Caco-2 (cell line): ENCODE results near the gene RUNDC3A. TPM values are rescaled to one million over a fixed set of nuclear protein-coding genes. Genes with fewer than 3 reads are reported as not detected.
"Not testable (repeated sequence)": the region's sequence is repeated elsewhere in the genome, so short reads cannot be mapped to it uniquely, and the experiment has no call there.

Experiments
- BruUV-seq: library from RNA; stranded (reverse); fragments of 400-500 nt; replicated peaks from 2 replicates; lab custom pipeline; 2021; lab: Mats Ljungman, UMichigan
- CTCF ChIA-PET: fragments of 300-600 bp; sonication (Branson Sonifier 250); formaldehyde crosslinking; loops from one replicate; lab custom pipeline; 2022; ENCODE audit warnings: antibody characterized with exemption; lab: Charles Lee
- POLR2A ChIA-PET: fragments of 300-600 bp; sonication (Branson Sonifier 250); formaldehyde crosslinking; loops from one replicate; lab custom pipeline; 2022; ENCODE audit warnings: antibody characterized with exemption; lab: Charles Lee
- DNase-seq, 2 experiments: peaks; one replicate each; pipeline versions ENCODE4 v3.0.0 to v3.0.0-alpha.2; 2020 to 2022
- H3K27me3 ChIP-seq: replicated peaks from 2 replicates; pipeline ENCODE4 v1.6.0; 2011; ENCODE audit warnings: low read length; ENCODE audit not compliant: control insufficient read depth, insufficient read depth
- H3K36me3 ChIP-seq: 2 replicates; pipeline ENCODE4 v1.5.1; 2011; ENCODE audit warnings: low read length; ENCODE audit not compliant: control insufficient read depth, insufficient read depth
- H3K4me1 ChIP-seq: fragments of 250-450 bp; sonication (Bioruptor Pico); 2 replicates; pipeline ENCODE4 v1.5.1; 2020; ENCODE audit warnings: mild to moderate bottlenecking
- H3K4me3 ChIP-seq: 2 replicates; pipeline ENCODE4 v1.5.1; 2011; ENCODE audit warnings: low read depth, mild to moderate bottlenecking, control low read depth, low read length
- H3K9me3 ChIP-seq: fragments of 250-450 bp; sonication (Bioruptor Pico); 2 replicates; pipeline ENCODE4 v1.5.1; 2020; ENCODE audit warnings: mild to moderate bottlenecking, moderate library complexity
- H3K27ac Mint-ChIP-seq: one replicate; pipeline ENCODE4 v1.8.0; 2022; ENCODE audit warnings: mixed read lengths; ENCODE audit not compliant: unreplicated experiment
- H3K27me3 Mint-ChIP-seq: one replicate; pipeline ENCODE4 v1.8.0; 2022; ENCODE audit warnings: mixed read lengths; ENCODE audit not compliant: insufficient read depth, unreplicated experiment
- H3K36me3 Mint-ChIP-seq: one replicate; pipeline ENCODE4 v1.8.0; 2022; ENCODE audit warnings: mild to moderate bottlenecking, mixed read lengths; ENCODE audit not compliant: insufficient read depth, unreplicated experiment
- H3K4me1 Mint-ChIP-seq: one replicate; pipeline ENCODE4 v1.8.0; 2022; ENCODE audit warnings: low read depth, mixed read lengths; ENCODE audit not compliant: unreplicated experiment
- H3K4me3 Mint-ChIP-seq: one replicate; pipeline ENCODE4 v1.8.0; 2022; ENCODE audit warnings: mild to moderate bottlenecking, moderate library complexity, mixed read lengths; ENCODE audit not compliant: unreplicated experiment
- H3K9me3 Mint-ChIP-seq: one replicate; pipeline ENCODE4 v1.8.0; 2022; ENCODE audit warnings: mixed read lengths; ENCODE audit not compliant: unreplicated experiment
- intact Hi-C: fragments of 100-400 bp; cut with micrococcal nuclease; formaldehyde crosslinking; loops from one replicate; pipeline ENCODE4 v1.10.0; 2022; ENCODE audit not compliant: unreplicated experiment
- total RNA-seq: library from RNA; stranded (reverse); gene quantifications from 2 replicates; pipeline ENCODE4 v1.2.3, GENCODE V29; 2022
- TF ChIP-seq, protein P1 (sequence below), 2 experiments: fragments of 200-600 bp in 1 of 2; IDR thresholded peaks; 1 replicate in 1 of 2; 2 replicates in 1 of 2; pipeline versions ENCODE4 v1.5.1 to v1.8.0; 2011 to 2022; ENCODE audit warnings: antibody characterized with exemption in 1 of 2, control low read depth in 1 of 2, inconsistent platforms in 1 of 2, low read depth in 1 of 2, low read length in 1 of 2, mild to moderate bottlenecking in 1 of 2, moderate library complexity in 1 of 2; ENCODE audit not compliant: insufficient read depth in 1 of 2, severe bottlenecking in 1 of 2, unreplicated experiment in 1 of 2

Gene RUNDC3A
- total RNA-seq, 1 experiment from 2014 or later, result 0.34 TPM

DNA sequence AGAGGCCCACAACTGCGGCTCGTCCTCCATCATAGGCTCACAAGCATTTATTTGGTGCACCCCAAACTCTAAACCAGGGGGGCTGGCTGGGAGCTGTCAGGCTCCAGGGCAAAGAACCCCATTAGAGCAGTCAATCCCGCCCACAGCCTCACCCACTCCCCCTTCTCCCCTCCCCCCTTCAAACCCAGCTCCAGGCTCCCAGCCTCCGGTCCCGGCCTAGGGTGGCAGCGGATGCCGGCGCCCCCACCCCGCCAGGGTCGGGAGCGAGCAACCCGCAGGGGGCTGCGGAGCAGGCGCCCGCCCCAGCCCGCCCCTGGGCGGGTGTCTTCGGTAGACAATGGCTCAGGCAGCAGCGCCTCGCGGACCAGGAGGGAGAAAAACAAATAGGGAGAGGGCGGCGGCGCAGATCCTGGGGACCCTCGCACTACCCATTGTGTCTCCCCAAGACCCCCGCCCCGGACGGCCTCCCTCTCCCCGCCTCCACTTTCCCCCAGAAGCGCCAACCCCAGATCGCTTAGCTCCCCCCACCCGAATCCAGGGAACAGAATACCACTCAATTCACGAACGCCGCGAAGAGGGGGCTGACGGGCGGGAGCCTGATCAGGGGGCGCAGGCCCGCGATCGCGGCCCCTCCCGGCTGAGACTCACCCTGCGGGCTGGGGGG is 54.7 kb downstream of the RUNDC3A start:
- peak; percentile 37 to 38 for DNase-seq
- Histone ChIP-seq H3K4me1 (peaks cover 10% of the 10 kb centered on the region; the same call in 1 of the 2 replicates), H3K9me3 (no peaks in the 10 kb centered on the region), H3K27me3 (0 out of 2 replicates have a peak, but pooled peaks cover 1% of the 10 kb centered on the region), H3K36me3 (no peaks in the 10 kb centered on the region), H3K4me3 (peak overlapping the region; percentile 69)
- TF ChIP-seq, protein P1, sequence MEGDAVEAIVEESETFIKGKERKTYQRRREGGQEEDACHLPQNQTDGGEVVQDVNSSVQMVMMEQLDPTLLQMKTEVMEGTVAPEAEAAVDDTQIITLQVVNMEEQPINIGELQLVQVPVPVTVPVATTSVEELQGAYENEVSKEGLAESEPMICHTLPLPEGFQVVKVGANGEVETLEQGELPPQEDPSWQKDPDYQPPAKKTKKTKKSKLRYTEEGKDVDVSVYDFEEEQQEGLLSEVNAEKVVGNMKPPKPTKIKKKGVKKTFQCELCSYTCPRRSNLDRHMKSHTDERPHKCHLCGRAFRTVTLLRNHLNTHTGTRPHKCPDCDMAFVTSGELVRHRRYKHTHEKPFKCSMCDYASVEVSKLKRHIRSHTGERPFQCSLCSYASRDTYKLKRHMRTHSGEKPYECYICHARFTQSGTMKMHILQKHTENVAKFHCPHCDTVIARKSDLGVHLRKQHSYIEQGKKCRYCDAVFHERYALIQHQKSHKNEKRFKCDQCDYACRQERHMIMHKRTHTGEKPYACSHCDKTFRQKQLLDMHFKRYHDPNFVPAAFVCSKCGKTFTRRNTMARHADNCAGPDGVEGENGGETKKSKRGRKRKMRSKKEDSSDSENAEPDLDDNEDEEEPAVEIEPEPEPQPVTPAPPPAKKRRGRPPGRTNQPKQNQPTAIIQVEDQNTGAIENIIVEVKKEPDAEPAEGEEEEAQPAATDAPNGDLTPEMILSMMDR (IDR thresholded peaks at IDR 0.05; ENCODE audit: insufficient read depth in 1 of 2, low read depth in 1 of 2, low read length in 1 of 2, severe bottlenecking in 1 of 2, unreplicated experiment in 1 of 2), result no peak
- Mint-ChIP-seq H3K36me3 (no peaks in the 10 kb centered on the region), H3K27ac (no peak overlapping the region), H3K4me1 (peaks cover 17% of the 10 kb centered on the region), H3K27me3 (peaks cover 7% of the 10 kb centered on the region), H3K4me3 (peak overlapping the region; percentile 70), H3K9me3 (no peaks in the 10 kb centered on the region)
- BruUV-seq, result no TSS peak
- ChIA-PET POLR2A (interaction anchor here (0.6 to 1.0 kb wide), 5 partner anchors 10 to 900 kb away, joined by 3 to 7 read pairs (median 5); no protein-coding TSS in a partner anchor), CTCF (interaction anchor here (0.6 to 1.9 kb wide), 13 partner anchors 9 to 1434 kb away, joined by 3 to 13 read pairs (median 7); partner anchors contain the start of genes GRN and SLC25A39)
- intact Hi-C loops, result no loop called here

DNA sequence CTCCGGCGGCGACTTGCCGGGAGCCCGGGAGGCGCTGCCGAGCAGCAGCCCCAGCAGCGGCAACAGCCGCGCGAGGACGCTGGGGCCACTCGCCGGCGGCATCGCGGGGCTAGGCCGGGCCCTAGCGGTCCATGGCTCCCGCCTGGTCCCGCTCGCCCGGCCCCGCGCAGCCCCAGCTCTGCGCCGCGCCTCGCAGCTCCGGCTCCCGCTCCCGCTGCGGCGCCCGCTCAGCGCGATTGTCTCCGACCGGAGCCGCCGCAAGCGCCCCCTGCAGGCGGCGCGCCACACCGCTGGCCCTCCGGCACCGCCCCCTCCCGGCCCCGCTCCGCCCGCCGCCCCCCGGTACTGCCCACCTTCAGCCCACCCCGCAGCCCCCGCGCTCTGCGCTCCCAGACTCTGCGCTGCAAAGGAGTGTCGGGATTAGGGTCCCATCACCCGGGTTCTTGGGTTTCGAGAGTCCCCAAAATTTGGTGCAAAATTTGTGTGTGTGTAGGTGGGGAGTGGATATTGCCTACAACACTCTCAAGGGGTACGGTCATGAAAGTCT is 55.3 kb downstream of the RUNDC3A start, which contains the start of gene FAM171A2:
Gene FAM171A2 (minus strand): TSS at position 241 of the 547 bp plus-strand sequence. CDS start 139 bp downstream, at position 102.
- DNase-seq, result peak; percentile 49 to 83
- H3K4me1 ChIP-seq, result peaks cover 10% of the 10 kb centered on the region; the same call in 1 of the 2 replicates
- POLR2A ChIA-PET, result interaction anchor here (0.6 to 1.0 kb wide), 5 partner anchors 10 to 900 kb away, joined by 3 to 7 read pairs (median 5); no protein-coding TSS in a partner anchor
- H3K36me3 ChIP-seq, result no peaks in the 10 kb centered on the region
- no peaks in the 10 kb centered on the region for H3K9me3 ChIP-seq
- intact Hi-C loops, result no loop called here
- no peak within 1 kb of the TSS for H3K27ac Mint-ChIP-seq
- H3K9me3 Mint-ChIP-seq, result no peaks in the 10 kb centered on the region
- peaks cover 17% of the 10 kb centered on the region for H3K4me1 Mint-ChIP-seq
- peak within 1 kb of the TSS; percentile 70 for H3K4me3 Mint-ChIP-seq
- TF ChIP-seq, protein P1 (IDR thresholded peaks at IDR 0.05; ENCODE audit: insufficient read depth in 1 of 2, low read depth in 1 of 2, low read length in 1 of 2, severe bottlenecking in 1 of 2, unreplicated experiment in 1 of 2), result peak; percentile 55 to 80
- H3K36me3 Mint-ChIP-seq, result no peaks in the 10 kb centered on the region
- CTCF ChIA-PET, result interaction anchor here (0.6 to 1.9 kb wide), 15 partner anchors 8 to 1434 kb away, joined by 3 to 13 read pairs (median 6); partner anchors contain the start of genes GRN and SLC25A39
- 0 out of 2 replicates have a peak, but pooled peaks cover 1% of the 10 kb centered on the region for H3K27me3 ChIP-seq
- H3K4me3 ChIP-seq, result peak within 1 kb of the TSS; percentile 69
- H3K27me3 Mint-ChIP-seq, result peaks cover 10% of the 10 kb centered on the region
- BruUV-seq, result no TSS peak

DNA sequence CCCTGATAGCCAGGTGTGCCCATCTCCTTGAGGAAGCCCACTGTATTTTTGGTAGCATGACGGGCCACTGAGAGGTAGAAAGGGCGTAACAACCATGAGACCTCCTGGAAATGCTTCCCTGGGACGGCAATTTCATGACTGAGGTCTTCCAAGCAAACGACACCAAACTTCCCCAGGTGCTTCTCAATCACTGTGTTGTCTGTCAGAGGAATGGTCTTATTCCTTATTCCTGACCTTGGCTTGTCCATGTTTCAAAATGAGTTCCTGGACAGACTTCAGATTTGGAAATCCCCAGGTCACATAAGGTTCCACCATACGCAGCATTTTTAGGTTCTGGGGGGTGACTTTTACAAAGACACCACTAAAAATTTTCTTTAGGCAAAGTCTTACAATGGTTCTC is 56.6 kb downstream of the RUNDC3A start:
- CTCF ChIA-PET, result interaction anchor here (0.6 kb wide), 1 partner anchor 23 kb away, joined by 4 read pairs; no protein-coding TSS in a partner anchor
- Mint-ChIP-seq H3K4me3 (peak overlapping the region; percentile 70), H3K4me1 (peaks cover 17% of the 10 kb centered on the region)

More for the DNA sequence above, 56.6 kb downstream of the RUNDC3A start:
- H3K27me3 Mint-ChIP-seq, H3K9me3 Mint-ChIP-seq, POLR2A ChIA-PET, H3K36me3 Mint-ChIP-seq, DNase-seq, intact Hi-C loops, H3K9me3 ChIP-seq, H3K27ac Mint-ChIP-seq, H3K4me3 ChIP-seq, H3K27me3 ChIP-seq, BruUV-seq, H3K36me3 ChIP-seq: not testable (repeated sequence)
- peaks cover 10% of the 10 kb centered on the region; the same call in 1 of the 2 replicates for H3K4me1 ChIP-seq
